Muscle of leg (tissue), 11 donors: ENCODE results near the gene ZNF497. TPM values are rescaled to one million over a fixed set of nuclear protein-coding genes. Genes with fewer than 3 reads are reported as not detected.
A peak's percentile ranks its signal among the peaks of the same experiment; 100 is the strongest.
"Not testable (repeated sequence)": the region's sequence is repeated elsewhere in the genome, so short reads cannot be mapped to it uniquely, and the experiment has no call there.

Experiments
- DNase-seq: peaks from one replicate; pipeline ENCODE4 v3.0.0; 2013
- H3K27ac ChIP-seq: one replicate; pipeline ENCODE4 v1.5.1; 2013; ENCODE audit warnings: mild to moderate bottlenecking, low read length, control low read depth
- H3K27me3 ChIP-seq: one replicate; pipeline ENCODE4 v1.6.1; 2013; ENCODE audit warnings: low read length; ENCODE audit not compliant: control insufficient read depth, insufficient read depth
- H3K36me3 ChIP-seq: one replicate; pipeline ENCODE4 v1.6.1; 2013; ENCODE audit warnings: low read length; ENCODE audit not compliant: control insufficient read depth, insufficient read depth
- H3K4me1 ChIP-seq: one replicate; pipeline ENCODE4 v1.6.1; 2013; ENCODE audit warnings: low read length; ENCODE audit not compliant: control insufficient read depth, insufficient read depth
- H3K4me3 ChIP-seq: one replicate; pipeline ENCODE4 v1.5.1; 2013; ENCODE audit warnings: low read length, control low read depth
- H3K9me3 ChIP-seq: replicated peaks from 2 replicates; pipeline ENCODE4 v1.6.1; 2013; ENCODE audit warnings: low read depth, low read length; ENCODE audit not compliant: control insufficient read depth
- WGBS: methylation state at CpG from one replicate; pipeline ENCODE4 v1.1.5; 2013; ENCODE audit warnings: missing lambda C conversion rate; ENCODE audit not compliant: insufficient coverage; 5-methylcytosine and 5-hydroxymethylcytosine counted together
- polyA plus RNA-seq, 8 donors: library from polyadenylated mRNA; unstranded; fragments of 120-200 nt; gene quantifications; one replicate each; pipeline versions ENCODE4 v1.2.1 to v1.2.3, GENCODE V29; 2013; ENCODE audit warnings: inconsistent platforms in 1 of 8, low replicate concordance in 1 of 8; ENCODE audit not compliant: insufficient read length in 8 of 8, insufficient read depth in 1 of 8
- total RNA-seq: library from RNA; stranded (reverse); fragments of 120-200 nt; gene quantifications from one replicate; pipeline ENCODE4 v1.2.4, GENCODE V29; 2013

ZNF497 gene
- total and polyA plus RNA-seq, 9 donors = 1.8 to 3.2 (median 2.7) TPM

DNA sequence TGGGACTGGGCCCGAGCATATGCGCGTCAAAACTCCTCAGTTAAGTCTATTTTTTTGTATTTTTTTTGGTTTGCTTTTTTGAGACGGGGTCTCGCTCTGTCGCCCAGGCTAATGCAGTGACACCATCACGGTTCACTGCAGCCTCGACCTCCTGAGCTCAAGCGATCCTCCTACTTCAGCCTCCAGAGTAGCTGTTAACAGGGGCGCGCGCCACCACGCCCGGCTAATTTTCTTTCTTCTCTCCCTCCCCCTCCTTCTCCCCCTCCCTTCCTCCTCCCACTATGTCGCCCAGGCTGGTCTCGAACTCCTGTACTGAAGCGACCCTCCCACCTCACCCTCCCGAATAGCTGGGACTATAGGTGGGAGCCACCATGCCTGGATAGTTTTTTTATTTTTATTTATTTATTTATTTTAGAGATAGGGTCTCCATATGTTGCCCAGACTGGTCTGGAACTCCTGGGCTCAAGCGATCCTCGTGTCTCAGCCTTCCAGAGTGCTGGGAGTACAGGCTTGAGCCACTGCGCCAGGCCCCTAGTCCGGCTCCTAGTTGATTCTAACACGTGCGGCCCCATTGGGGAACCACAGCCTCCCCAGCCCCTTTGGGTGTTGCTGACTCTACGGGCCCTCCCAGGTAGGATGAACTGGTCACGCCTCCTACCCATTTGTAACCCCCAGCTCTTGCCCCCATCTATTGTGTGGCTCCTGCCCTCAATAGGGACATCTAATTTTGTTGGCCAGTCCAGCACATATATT, 19.1 kb upstream of the ZNF497 start:
- 52% methylated on average over 16 of the region's 26 CpGs for WGBS

GRCh38 chr19:58380662-58381459, 18.3 kb upstream of the ZNF497 start, which contains the start of gene ZNF837:
TSS of gene ZNF837 (minus strand) at chr19:58381030. CDS start at chr19:58369332, 11,698 bp downstream.
- Histone ChIP-seq H3K27ac (peak within 1 kb of the TSS; percentile 91), H3K4me1 (peaks cover 27% of the 10 kb centered on the region), H3K36me3 (no peaks in the 10 kb centered on the region), H3K4me3 (peak within 1 kb of the TSS; percentile 74), H3K27me3 (no peaks in the 10 kb centered on the region), H3K9me3 (no peaks in the 10 kb centered on the region)
- WGBS = under 1% methylated on average over 81 of the region's 83 CpGs
- peak; percentile 100 for DNase-seq

More for the DNA sequence above, 19.1 kb upstream of the ZNF497 start:
- no peaks in the 10 kb centered on the region for H3K9me3 ChIP-seq
- no peaks in the 10 kb centered on the region for H3K27me3 ChIP-seq
- DNase-seq = no peak
- peaks cover 34% of the 10 kb centered on the region for H3K4me1 ChIP-seq
- peak overlapping the region; percentile 74 for H3K4me3 ChIP-seq
- H3K27ac ChIP-seq = peak overlapping the region; percentile 91
- H3K36me3 ChIP-seq = no peaks in the 10 kb centered on the region

- Histone ChIP-seq H3K4me3 (peak overlapping the region; percentile 74), H3K4me1 (peaks cover 20% of the 10 kb centered on the region), H3K9me3 (no peaks in the 10 kb centered on the region), H3K27ac (peak overlapping the region; percentile 91), H3K27me3 (no peaks in the 10 kb centered on the region), H3K36me3 (no peaks in the 10 kb centered on the region)
- no peak for DNase-seq
- WGBS = 6% methylated on average over 22 of the region's 24 CpGs
These were observed 17.6 kb upstream of the ZNF497 start for GRCh38 chr19:58380037-58380661.

DNA sequence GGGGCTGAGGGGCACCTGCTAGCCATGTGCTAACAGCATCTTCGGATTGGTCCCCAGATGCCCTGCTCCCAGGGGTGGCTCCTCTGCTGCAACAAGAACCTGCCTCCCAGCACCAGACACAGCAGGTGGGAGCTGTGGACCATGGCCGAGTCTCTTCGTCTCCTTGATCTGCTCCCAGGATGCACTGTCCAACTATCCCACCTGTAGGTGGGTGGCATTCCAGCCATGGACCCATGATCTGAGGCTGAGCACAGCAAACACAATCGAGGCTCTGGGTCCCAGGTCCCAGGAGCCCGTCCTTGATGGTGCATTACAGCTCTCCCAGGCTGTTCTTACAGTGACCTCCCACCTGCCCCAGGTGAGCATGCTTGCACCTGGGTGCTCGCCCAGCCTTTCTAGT, 16.7 kb upstream of the ZNF497 start:
- H3K4me3 ChIP-seq = no peak overlapping the region

GRCh38 chr19:58376724-58377123, 14.2 kb upstream of the ZNF497 start:
- not testable (repeated sequence) for H3K36me3 ChIP-seq, DNase-seq, H3K4me3 ChIP-seq, H3K27ac ChIP-seq, H3K9me3 ChIP-seq, H3K27me3 ChIP-seq
- WGBS = 82% methylated on average over 3 of the region's 7 CpGs
- H3K4me1 ChIP-seq = peaks cover 16% of the 10 kb centered on the region

More for the DNA sequence above, 16.7 kb upstream of the ZNF497 start:
- H3K9me3 ChIP-seq = no peaks in the 10 kb centered on the region
- no peak for DNase-seq
- H3K36me3 ChIP-seq = no peaks in the 10 kb centered on the region
- peaks cover 19% of the 10 kb centered on the region for H3K4me1 ChIP-seq
- 88% methylated on average over 3 of the region's 6 CpGs for WGBS
- no peak overlapping the region for H3K27ac ChIP-seq
- no peaks in the 10 kb centered on the region for H3K27me3 ChIP-seq

GRCh38 chr19:58374200-58374599, 11.6 kb upstream of the ZNF497 start:
- Histone ChIP-seq H3K4me1 (no peaks in the 10 kb centered on the region), H3K36me3 (no peaks in the 10 kb centered on the region), H3K27me3 (no peaks in the 10 kb centered on the region), H3K9me3 (no peaks in the 10 kb centered on the region), H3K4me3 (no peak overlapping the region), H3K27ac (no peak overlapping the region)
- no peak for DNase-seq
- no CpG with 5 or more reads among the region's 4 CpGs for WGBS

DNA sequence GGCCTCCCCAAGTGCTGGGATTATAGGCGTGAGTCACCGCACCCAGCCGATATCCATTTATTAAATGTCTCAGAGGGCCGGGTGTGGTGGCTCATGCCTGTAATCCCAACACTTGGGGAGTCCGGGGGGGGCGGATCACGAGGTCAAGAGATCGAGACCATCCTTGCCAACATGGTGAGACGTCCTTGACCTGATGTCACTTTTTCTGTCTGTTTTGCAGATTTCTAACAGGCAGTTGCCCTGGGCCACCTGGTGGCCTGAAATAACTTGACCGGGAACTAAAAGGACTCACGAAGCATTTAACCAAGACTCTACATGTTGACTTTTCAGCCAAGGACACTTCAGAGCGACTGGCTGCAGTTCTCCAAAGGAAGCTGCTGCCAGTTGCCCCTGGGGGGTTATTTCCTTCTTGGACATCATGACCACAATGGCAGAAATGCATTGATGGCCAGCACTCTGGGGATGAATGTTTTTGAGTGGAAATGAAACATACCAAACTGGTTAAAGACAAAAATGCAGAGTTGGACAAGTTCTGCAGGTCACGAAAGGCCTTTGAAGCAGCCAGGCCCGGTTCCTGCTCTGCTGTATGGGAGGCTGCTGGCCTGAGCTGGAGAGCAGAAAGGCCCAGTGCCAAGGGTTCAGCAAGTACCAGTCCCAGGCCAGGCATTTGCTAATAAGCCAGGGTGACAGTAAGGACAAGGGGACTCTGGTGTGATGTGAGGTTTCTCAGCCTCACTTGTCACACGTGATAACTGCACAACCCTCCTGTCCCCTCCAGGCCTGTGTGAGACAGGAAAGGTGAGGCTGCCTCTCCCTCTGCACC, 10.0 kb upstream of the ZNF497 start:
- no peak overlapping the region for H3K4me3 ChIP-seq
- H3K36me3 ChIP-seq = peaks cover 4% of the 10 kb centered on the region
- no peaks in the 10 kb centered on the region for H3K4me1 ChIP-seq
- no peaks in the 10 kb centered on the region for H3K27me3 ChIP-seq
- no peaks in the 10 kb centered on the region for H3K9me3 ChIP-seq
- 68% methylated on average over 14 of the region's 15 CpGs for WGBS
- DNase-seq = no peak
- H3K27ac ChIP-seq = no peak overlapping the region

DNA sequence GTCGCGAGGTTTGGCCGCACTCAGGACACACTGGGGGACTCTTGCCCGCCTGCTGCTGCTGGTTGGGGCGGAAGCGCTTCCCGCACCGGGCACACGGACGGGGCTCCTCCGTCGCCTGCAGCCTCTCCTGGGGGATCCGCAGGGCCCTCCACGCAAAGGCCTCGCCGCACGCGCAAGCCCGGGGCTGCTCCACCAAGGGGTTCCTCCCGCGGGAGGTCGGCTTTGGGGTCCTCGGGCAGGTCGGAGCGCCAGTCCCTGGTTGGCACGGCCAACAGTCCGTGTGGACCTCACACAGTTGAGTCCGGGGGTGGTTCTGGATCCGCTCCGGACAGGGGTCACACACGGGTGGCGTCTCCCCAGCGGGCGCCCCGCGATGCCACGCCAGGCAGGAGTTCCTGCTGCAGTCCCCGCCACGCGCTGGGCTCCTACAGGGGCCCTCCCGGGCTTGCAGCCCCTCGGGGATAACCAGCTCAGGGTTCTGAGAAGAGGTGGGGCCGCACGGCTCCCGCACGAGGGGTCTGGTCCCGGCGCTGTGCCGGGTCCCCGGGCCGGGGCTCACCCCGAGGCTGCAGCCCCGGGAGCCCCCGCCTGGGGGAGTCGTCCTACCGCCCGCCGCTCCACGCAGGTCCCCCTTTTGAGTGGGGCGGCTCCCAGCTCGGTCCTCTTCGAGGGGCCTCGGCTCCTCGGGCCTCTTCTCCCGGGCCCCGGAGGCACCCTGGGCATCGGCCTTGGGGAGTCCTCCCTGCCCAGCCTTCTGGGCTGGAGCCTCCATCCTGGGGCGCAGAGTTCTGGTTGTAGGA, 6.2 kb upstream of the ZNF497 start:
- Histone ChIP-seq H3K27me3 (no peaks in the 10 kb centered on the region), H3K36me3 (peaks cover 18% of the 10 kb centered on the region), H3K27ac (no peak overlapping the region), H3K4me1 (no peaks in the 10 kb centered on the region), H3K4me3 (no peak overlapping the region), H3K9me3 (no peaks in the 10 kb centered on the region)
- 82% methylated on average over 60 of the region's 68 CpGs for WGBS
- no peak for DNase-seq
